HK-2 (cell line): ENCODE results near the gene MINPP1.
"Not testable (repeated sequence)": the region's sequence is repeated elsewhere in the genome, so short reads cannot be mapped to it uniquely, and the experiment has no call there.

Source experiments
- DNase-seq: peaks from one replicate; pipeline ENCODE4 v3.0.0-alpha.2; 2018; ENCODE audit not compliant: unreplicated experiment

MINPP1 gene

GRCh38 chr10:87565010-87565409 lies 60.3 kb downstream of the MINPP1 start:
- DNase-seq: no peak

- DNase-seq: no peak
Measured at GRCh38 chr10:87575851-87576250, 71.2 kb downstream of the MINPP1 start.

DNA sequence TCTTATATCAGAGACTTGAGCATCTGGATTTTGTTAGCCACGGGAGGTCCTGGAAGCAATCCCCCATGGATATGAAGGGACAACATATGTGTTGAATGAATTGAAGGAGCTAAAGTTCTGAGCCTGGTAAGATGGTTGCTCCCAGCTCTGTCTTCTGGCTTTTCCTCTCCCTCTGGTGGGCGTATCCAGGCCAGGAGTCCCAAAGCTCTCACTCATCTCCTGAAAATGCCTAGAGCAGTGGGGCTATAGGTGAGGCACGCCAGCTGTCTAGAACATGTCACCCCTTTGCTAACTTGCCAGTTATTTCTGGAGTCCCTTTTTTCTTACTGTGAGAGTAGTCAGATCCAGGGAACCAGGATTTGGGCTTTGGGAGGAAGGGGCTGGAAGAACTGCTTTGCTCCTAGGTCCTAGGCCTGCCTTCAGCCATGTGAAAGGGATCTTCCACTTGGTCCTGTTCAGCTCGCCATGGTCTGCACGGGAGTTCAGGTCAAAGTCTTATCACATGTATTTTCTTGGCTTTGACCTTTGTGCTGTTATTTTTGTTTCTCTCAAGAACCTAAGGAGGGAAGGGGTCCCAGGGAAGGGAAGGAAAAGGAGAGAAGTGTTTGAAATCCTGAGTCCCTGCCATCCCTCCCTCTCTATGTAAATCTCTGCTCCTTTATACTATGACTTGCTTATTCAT lies 73.6 kb downstream of the MINPP1 start:
- no peak for DNase-seq

DNA sequence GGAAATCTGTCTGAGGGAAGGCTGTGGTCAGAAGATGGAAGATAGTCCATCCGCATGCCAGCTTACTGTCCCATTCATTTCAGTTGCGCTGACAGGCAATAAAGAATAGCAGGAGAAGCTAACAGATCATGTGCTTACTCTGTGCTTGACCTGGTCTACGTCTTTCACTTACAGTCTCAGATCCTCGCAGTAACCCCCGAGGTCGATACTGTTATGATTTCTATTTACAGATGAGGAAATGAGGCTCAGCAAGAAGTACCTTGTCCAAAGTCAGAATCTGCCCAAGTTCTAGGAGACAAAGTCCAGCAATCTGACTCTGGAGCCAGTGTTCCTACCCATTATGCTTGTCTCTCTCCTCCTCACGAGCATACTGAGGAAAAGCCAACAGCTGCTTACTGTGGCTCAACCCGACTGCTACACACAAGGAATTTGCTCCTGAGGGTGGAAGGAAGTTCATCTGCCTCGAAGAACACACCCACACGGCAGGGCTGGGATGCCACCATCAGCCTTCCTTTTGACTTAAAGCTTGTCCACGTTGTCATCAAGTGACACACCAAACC lies 74.2 kb downstream of the MINPP1 start:
- no peak for DNase-seq

- no peak for DNase-seq
Measured at GRCh38 chr10:87579563-87579962, 74.9 kb downstream of the MINPP1 start.

DNA sequence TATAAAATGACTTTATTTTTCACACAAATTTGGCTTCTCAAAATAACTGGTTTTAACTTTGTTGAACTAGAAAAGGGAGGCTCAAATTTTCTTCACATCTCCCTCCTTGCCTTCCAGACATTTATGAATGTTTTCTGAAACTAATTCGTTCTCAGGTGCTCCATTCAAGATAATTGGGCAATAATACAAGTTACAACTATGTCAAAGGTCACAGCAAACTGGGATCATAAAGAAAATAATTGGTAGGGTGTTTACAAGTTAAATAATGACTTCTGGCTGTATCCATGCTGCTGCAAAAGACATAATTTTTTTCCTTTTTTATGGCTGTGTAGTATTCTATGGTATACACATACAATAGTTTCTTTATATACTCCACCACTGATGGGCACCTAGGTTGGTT lies 75.3 kb downstream of the MINPP1 start:
- DNase-seq: no peak

GRCh38 chr10:87585565-87586514 lies 81.1 kb downstream of the MINPP1 start:
- DNase-seq: peak; percentile 19

DNA sequence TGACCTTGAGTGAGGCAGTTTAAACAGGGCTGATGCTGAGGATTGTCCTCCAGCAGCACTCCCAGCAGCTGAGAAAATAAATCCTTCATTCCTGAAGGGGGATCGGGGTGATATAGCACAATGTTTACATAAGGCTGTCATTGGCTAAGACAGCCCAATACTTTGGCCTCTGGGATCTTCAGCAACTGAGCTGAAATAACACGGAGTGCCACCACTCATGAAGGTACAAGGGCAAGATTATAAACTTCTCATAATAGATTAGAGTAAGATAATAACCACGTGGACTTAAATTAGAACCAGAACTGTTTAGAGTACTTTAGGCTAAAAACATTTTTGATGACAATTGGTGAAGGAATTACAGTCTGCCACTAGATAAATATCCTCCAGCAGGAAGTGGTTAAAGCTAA lies 85.0 kb downstream of the MINPP1 start:
- no peak for DNase-seq

DNA sequence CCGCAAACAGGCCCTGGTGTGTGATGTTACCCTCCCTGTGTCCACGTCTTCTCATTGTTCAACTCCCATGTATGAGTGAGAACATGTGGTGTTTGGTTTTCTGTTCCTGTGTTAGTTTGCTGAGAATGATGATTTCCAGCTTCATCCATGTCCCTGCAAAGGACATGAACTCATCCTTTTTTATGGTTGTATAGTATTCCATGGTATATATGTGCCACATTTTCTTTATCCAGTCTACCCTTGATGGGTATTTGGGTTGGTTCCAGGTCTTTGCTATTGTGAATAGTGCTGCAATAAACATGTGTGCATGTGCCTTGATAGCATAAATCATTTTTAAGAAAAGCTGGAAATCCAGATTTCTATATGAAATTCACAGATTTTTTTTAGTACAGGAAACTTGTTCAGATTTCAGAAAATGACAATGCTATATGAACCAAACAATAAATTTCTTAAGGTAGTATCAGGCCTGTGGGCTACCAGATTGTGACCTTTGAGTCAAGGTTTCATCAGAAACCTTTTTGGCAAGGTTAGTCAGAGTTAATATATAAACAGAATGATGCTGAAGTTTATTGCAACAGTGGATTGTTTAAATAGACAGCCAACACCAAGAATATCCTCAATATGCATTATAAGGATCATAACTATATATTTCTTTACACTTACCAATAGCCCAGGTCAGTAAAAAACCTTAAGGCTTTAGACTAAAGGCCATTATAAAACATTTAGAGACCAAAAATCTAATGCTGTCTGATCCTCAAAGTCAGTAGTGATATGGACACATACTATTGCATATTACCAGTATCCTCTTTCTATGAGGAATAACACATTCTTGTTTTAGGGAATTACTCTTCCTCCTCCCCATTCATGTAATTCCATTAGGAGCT lies 86.3 kb downstream of the MINPP1 start:
- DNase-seq: no peak

- DNase-seq: no peak
Measured at GRCh38 chr10:87591589-87591886, 86.8 kb downstream of the MINPP1 start.

GRCh38 chr10:87592920-87593319 lies 88.2 kb downstream of the MINPP1 start:
- DNase-seq: not testable (repeated sequence)

DNA sequence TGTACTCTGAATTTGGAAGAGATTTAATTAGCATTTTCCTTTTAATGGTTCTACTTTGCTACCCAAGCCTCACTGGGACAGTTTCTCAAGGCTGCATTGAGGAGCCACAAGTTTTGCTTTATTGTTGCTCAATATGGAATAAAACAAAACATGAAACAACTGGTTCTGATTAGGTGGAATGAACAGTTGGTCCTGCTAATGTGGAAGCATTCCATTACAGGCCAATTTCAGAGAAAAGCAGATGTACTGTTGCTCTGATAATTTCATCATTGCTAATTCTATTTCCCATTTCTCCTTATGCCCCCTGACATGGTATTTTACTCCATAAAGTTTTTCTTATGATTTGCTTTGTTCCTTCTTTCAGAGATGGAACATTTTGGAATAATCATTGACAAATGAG lies 89.0 kb downstream of the MINPP1 start:
- DNase-seq: no peak

DNA sequence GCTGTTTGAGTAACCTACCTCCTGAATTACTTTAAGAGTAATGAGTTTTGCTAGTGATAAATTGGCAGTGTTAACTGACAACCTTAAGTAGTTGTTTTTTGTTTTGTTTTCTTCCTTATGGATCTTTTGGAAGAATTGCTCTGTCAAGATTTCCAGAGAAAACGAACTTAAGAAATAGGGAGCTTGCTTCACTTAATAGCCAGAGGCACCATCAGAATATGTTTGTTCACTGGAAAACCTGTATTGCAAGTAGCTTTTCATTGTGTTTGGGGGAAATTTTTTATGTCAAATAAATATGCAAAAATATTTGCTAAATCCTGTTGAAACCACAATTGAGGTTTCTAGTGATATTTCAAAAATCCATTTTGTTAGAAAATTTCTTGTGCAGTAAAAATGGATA lies 89.5 kb downstream of the MINPP1 start:
- DNase-seq: no peak

GRCh38 chr10:87594864-87595263 lies 90.2 kb downstream of the MINPP1 start:
- DNase-seq: no peak

DNA sequence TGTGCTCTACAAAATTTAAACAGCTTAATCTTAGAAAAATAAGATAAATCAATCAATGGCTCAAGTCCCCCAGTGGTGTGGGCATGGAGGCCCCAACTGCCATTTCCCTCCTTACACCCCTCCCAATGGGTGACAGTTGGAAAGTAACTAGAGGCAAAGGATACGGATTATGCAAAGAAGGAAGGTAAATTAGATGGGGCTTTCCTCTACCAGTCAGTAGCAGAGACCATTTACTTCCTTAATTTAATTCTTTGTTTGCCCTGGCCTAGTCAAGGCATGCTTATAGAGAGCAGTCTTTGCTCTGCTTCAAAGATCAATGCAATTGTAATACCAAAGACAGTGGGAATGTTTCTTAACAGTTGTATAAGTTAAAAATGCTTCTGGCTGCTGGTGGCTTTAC lies 91.7 kb downstream of the MINPP1 start:
- DNase-seq: no peak

DNA sequence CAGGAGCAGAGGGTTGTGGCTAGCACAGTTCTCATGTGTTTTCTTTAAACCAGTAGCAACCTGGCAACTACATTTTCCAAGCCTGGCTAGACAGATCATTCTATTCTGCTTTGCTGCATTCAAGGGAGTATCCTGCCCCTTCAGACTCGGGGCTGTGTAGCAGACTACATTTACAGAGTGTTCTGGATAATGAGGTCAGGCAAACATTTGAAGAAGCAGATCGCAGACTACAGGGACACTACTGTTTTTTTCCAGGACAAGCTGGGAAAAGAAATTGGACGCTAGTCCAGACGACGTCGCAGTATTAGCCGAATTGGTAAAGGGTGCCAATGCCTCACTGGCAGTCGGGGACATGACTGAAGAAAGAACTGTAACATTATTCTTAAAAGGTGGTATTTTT lies 94.0 kb downstream of the MINPP1 start:
- DNase-seq: no peak

DNA sequence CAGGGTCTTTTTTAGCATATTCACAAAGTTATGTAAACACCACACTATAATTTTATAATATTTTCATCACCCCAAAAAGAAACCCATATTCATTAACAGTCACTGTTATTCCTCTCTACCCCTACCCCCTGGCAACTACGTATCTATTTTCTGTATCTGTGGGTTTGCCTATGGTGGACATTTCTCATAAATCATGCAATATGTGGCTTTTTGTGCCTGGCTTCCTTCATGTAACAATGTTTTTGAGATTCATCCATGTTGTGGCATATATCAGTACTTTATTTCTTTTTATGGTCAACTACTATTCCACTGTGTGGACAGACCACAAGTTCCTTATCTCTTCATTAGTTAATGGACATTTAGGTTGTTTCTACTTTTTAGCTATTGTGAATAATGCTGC lies 95.9 kb downstream of the MINPP1 start:
- no peak for DNase-seq
